ENCODE measurements around the gene PPP1R13L.

PPP1R13L gene

DNA sequence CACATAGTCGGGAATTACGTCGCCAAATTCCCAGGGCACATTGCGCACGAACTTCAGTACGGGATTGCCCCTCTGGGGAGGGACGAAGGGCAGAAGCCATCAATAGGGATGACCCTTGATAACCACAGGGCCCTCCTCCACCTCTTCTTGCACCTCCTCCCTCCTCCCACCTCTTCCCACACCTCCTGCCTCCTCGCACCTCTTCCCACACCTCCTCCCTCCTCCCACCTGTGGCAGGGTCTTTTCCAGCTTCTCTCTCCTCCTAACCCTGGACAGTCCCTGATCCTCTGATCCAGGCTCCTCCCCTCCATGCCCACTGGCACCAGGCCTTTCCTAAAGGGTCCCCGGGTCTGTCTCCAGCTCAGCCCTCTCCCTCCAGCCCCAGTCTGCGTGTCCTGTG, 15.5 kb upstream of the PPP1R13L start:
- no peak for TF ChIP-seq BHLHE40 (IDR thresholded peaks at IDR 0.05; ENCODE audit: borderline replicate concordance)
- ChIA-PET CTCF (no interaction called here), POLR2A (no interaction called here)
- no peak for DNase-seq (ENCODE audit: extremely low spot score)

DNA sequence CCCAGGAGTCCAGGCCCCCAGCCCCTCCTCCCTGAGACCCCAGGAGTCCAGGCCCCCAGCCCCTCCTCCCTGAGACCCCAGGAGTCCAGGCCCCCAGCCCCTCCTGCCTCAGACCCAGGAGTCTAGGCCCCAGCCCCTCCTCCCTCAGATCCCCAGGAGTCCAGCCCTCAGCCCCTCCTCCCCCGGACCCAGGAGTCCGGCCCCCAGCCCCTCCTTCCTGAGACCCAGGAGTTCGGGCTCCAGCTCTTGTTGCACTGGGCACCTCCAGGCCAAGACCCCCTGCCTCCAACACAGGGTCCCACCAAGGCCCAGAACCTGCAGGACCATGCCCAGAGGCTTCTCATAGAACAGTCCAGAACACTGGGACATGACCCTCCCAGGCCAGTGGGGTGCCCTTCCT, 15.0 kb upstream of the PPP1R13L start:
- CTCF ChIA-PET, result no interaction called here
- TF ChIP-seq CTBP1 (IDR thresholded peaks at IDR 0.05; ENCODE audit: borderline replicate concordance), result no peak
- TF ChIP-seq FOXA1 (IDR thresholded peaks at IDR 0.05), result no peak
- no peak for TF ChIP-seq NFRKB (IDR thresholded peaks at IDR 0.05)
- TF ChIP-seq FOXM1 (IDR thresholded peaks at IDR 0.05; ENCODE audit: borderline replicate concordance), result no peak
- TF ChIP-seq ZNF384 (IDR thresholded peaks at IDR 0.05), result no peak
- TF ChIP-seq BHLHE40 (IDR thresholded peaks at IDR 0.05; ENCODE audit: borderline replicate concordance), result no peak
- no peak for TF ChIP-seq FOXK2 (IDR thresholded peaks at IDR 0.05)
- TF ChIP-seq, protein P1, sequence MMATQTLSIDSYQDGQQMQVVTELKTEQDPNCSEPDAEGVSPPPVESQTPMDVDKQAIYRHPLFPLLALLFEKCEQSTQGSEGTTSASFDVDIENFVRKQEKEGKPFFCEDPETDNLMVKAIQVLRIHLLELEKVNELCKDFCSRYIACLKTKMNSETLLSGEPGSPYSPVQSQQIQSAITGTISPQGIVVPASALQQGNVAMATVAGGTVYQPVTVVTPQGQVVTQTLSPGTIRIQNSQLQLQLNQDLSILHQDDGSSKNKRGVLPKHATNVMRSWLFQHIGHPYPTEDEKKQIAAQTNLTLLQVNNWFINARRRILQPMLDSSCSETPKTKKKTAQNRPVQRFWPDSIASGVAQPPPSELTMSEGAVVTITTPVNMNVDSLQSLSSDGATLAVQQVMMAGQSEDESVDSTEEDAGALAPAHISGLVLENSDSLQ (IDR thresholded peaks at IDR 0.05), result no peak
- no peak for TF ChIP-seq ELF4 (IDR thresholded peaks at IDR 0.05)
- no peak for TF ChIP-seq ARNT (IDR thresholded peaks at IDR 0.05)
- no peak for TF ChIP-seq L3MBTL2 (conservative IDR thresholded peaks at IDR 0.05)
- TF ChIP-seq SP1 (IDR thresholded peaks at IDR 0.05), result no peak
- TF ChIP-seq SUZ12 (IDR thresholded peaks at IDR 0.05), result no peak
- no peak for TF ChIP-seq TARDBP (IDR thresholded peaks at IDR 0.05)
- no peak for TF ChIP-seq HDGF (IDR thresholded peaks at IDR 0.05; ENCODE audit: borderline replicate concordance)
- no peak for DNase-seq (ENCODE audit: extremely low spot score)
- POLR2A ChIA-PET, result no interaction called here

DNA sequence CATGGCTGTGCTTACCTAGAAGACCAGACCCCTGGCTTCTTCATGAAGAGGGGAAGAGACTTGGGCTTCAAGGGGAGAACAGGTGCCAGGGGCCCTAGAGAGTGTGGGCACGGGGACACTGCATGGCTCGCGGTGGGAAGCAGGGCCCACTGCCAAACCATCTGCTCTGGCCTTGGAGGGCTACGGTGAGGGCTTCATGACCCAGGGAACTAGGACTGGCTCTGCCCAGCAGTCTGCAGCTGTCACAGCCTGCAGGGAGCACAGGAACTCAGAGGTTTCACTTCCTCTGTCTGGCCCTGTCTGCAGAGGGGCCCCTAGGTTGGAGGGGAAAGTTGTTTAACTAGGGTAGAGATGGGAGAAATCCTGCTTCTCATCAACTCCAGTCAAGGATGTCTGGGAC, 14.5 kb upstream of the PPP1R13L start:
- CTCF ChIA-PET, result no interaction called here
- no peak for TF ChIP-seq FOXK2 (IDR thresholded peaks at IDR 0.05)
- TF ChIP-seq ARNT (IDR thresholded peaks at IDR 0.05), result no peak
- TF ChIP-seq, protein P1 (IDR thresholded peaks at IDR 0.05), result no peak
- TF ChIP-seq ELF4 (IDR thresholded peaks at IDR 0.05), result no peak
- TF ChIP-seq FOXM1 (IDR thresholded peaks at IDR 0.05; ENCODE audit: borderline replicate concordance), result no peak
- no peak for TF ChIP-seq CTBP1 (IDR thresholded peaks at IDR 0.05; ENCODE audit: borderline replicate concordance)
- no peak for TF ChIP-seq LEF1 (IDR thresholded peaks at IDR 0.05; ENCODE audit: borderline replicate concordance)
- TF ChIP-seq SUZ12 (IDR thresholded peaks at IDR 0.05), result no peak
- no peak for TF ChIP-seq SP1 (IDR thresholded peaks at IDR 0.05)
- TF ChIP-seq ZNF384 (IDR thresholded peaks at IDR 0.05), result no peak
- no peak for TF ChIP-seq NFRKB (IDR thresholded peaks at IDR 0.05)
- TF ChIP-seq HDGF (IDR thresholded peaks at IDR 0.05; ENCODE audit: borderline replicate concordance), result no peak
- no peak for TF ChIP-seq TARDBP (IDR thresholded peaks at IDR 0.05)
- TF ChIP-seq L3MBTL2 (conservative IDR thresholded peaks at IDR 0.05), result no peak
- no peak for TF ChIP-seq FOXA1 (IDR thresholded peaks at IDR 0.05)
- TF ChIP-seq BHLHE40 (IDR thresholded peaks at IDR 0.05; ENCODE audit: borderline replicate concordance), result no peak
- no peak for DNase-seq (ENCODE audit: extremely low spot score)
- POLR2A ChIA-PET, result no interaction called here

DNA sequence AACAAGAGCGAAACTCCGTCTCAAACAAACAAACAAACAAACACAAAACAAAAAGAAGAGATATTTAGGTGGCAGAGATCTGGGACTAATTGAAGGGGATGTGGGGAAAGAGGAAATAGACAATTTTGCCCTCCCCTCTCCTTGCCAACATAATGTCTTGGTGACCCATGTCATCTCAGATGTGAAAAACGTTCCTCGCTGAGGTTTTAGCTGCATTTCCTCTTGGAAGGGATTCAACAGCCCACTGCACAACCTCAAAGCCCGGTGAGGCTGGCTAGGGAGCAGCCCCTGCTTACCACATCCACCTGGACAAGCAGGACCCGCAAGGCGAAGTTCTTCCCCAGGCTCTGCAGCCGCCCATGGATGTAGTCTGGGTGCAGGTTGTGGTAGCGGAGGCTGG, 13.9 kb upstream of the PPP1R13L start:
- no peak for DNase-seq (ENCODE audit: extremely low spot score)
- CTCF ChIA-PET, result interaction anchor here (0.7 kb wide), 1 partner anchor 20 kb away, joined by 4 read pairs; no protein-coding TSS in a partner anchor
- TF ChIP-seq L3MBTL2 (conservative IDR thresholded peaks at IDR 0.05), result no peak
- TF ChIP-seq SUZ12 (IDR thresholded peaks at IDR 0.05), result no peak
- no peak for TF ChIP-seq FOXA1 (IDR thresholded peaks at IDR 0.05)
- no peak for TF ChIP-seq FOXK2 (IDR thresholded peaks at IDR 0.05)
- TF ChIP-seq HDGF (IDR thresholded peaks at IDR 0.05; ENCODE audit: borderline replicate concordance), result no peak
- TF ChIP-seq LEF1 (IDR thresholded peaks at IDR 0.05; ENCODE audit: borderline replicate concordance), result no peak
- TF ChIP-seq, protein P1 (IDR thresholded peaks at IDR 0.05), result no peak
- TF ChIP-seq ELF4 (IDR thresholded peaks at IDR 0.05), result no peak
- no peak for TF ChIP-seq FOXM1 (IDR thresholded peaks at IDR 0.05; ENCODE audit: borderline replicate concordance)
- no peak for TF ChIP-seq BHLHE40 (IDR thresholded peaks at IDR 0.05; ENCODE audit: borderline replicate concordance)
- POLR2A ChIA-PET, result no interaction called here

DNA sequence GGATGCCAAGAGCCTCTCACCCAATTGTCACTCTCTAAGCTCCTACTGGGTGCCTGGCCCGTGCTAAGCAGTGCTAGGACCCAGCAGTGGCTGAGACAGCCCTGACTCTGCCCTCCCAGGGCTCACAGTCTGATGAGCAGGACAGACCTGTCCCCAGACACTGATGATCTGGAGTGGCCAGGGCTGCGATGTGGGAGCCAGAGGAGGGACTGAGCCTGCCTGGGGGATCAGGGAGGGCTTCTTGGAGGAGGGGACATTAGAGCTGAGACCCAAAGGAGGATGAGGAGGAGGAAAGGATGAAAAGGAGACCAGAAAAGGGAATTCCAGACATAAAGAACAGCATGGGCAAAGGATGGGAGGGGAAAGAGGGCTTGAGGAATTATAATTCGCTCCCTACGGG, 12.3 kb upstream of the PPP1R13L start:
- TF ChIP-seq, protein P1 (IDR thresholded peaks at IDR 0.05), result no peak
- TF ChIP-seq NFRKB (IDR thresholded peaks at IDR 0.05) (no peak), ELF4 (IDR thresholded peaks at IDR 0.05) (no peak), TARDBP (IDR thresholded peaks at IDR 0.05) (no peak), FOXA1 (IDR thresholded peaks at IDR 0.05) (no peak)
- CTCF ChIA-PET, result no interaction called here
- POLR2A ChIA-PET, result no interaction called here
- no peak for DNase-seq (ENCODE audit: extremely low spot score)

DNA sequence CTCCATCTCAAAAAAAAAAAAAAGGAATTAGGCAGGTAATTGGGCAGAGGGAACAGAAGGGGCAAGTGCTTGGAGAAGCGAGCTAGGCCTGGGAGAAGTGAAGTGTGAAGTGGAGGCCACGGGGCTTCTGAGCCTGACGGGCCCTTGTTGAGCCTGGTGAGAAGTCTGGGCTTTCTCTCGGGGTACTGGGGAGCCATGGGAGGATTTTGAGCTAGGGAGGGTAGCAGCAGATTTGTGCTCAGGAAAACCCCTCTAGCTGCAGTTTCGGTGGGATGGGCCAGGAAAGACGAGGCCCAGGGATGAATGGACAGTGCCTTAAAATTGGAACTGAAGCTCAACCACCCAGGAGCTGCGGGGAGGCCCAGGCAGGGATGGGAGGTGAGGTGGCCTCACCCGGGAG, 9.6 kb upstream of the PPP1R13L start:
- ChIA-PET POLR2A (interaction anchor here (0.8 kb wide), 1 partner anchor 10 kb away, joined by 3 read pairs; no protein-coding TSS in a partner anchor), CTCF (interaction anchor here (1.1 kb wide), 1 partner anchor 12 kb away, joined by 3 read pairs; no protein-coding TSS in a partner anchor)
- no peak for TF ChIP-seq FOXM1 (IDR thresholded peaks at IDR 0.05; ENCODE audit: borderline replicate concordance)
- no peak for TF ChIP-seq ZNF384 (IDR thresholded peaks at IDR 0.05)
- no peak for TF ChIP-seq HDGF (IDR thresholded peaks at IDR 0.05; ENCODE audit: borderline replicate concordance)
- no peak for TF ChIP-seq FOXK2 (IDR thresholded peaks at IDR 0.05)
- TF ChIP-seq FOXA1 (IDR thresholded peaks at IDR 0.05), result no peak
- TF ChIP-seq ARNT (IDR thresholded peaks at IDR 0.05), result no peak
- no peak for TF ChIP-seq SUZ12 (IDR thresholded peaks at IDR 0.05)
- TF ChIP-seq SP1 (IDR thresholded peaks at IDR 0.05), result no peak
- TF ChIP-seq LEF1 (IDR thresholded peaks at IDR 0.05; ENCODE audit: borderline replicate concordance), result no peak
- TF ChIP-seq, protein P1 (IDR thresholded peaks at IDR 0.05), result no peak
- TF ChIP-seq ELF4 (IDR thresholded peaks at IDR 0.05), result no peak
- no peak for TF ChIP-seq L3MBTL2 (conservative IDR thresholded peaks at IDR 0.05)
- TF ChIP-seq CTBP1 (IDR thresholded peaks at IDR 0.05; ENCODE audit: borderline replicate concordance), result no peak
- DNase-seq (ENCODE audit: extremely low spot score), result no peak
